ENCODE results near the gene ATG7.
"Not testable (repeated sequence)": the region's sequence is repeated elsewhere in the genome, so short reads cannot be mapped to it uniquely, and the experiment has no call there.

Gene ATG7

GRCh38 chr3:11488356-11488755 is 216.2 kb downstream of the ATG7 start:
- H3K4me1 Mint-ChIP-seq; H3K27ac Mint-ChIP-seq; DNase-seq; ATAC-seq (replicated peaks); H3K4me3 Mint-ChIP-seq; H3K27me3 Mint-ChIP-seq; H3K9me3 Mint-ChIP-seq: not testable (repeated sequence)
- H3K36me3 Mint-ChIP-seq: peaks cover 12 to 16% of the 10 kb centered on the region in 2 donors

GRCh38 chr3:11494131-11494916 is 222.1 kb downstream of the ATG7 start:
- Mint-ChIP-seq H3K4me3 (no peak overlapping the region), H3K36me3 (peaks cover 10 to 42% of the 10 kb centered on the region in 2 donors), H3K27ac (no peak overlapping the region), H3K27me3 (no peaks in the 10 kb centered on the region), H3K9me3 (peaks cover 3 to 4% of the 10 kb centered on the region in 2 donors), H3K4me1 (peaks cover 4 to 8% of the 10 kb centered on the region in 2 donors)
- no peak for ATAC-seq (replicated peaks)
- no peak for DNase-seq

- H3K4me3 Mint-ChIP-seq: no peak overlapping the region
- ATAC-seq (replicated peaks) (no peak), DNase-seq (no peak)
- H3K27me3 Mint-ChIP-seq: no peaks in the 10 kb centered on the region
- H3K36me3 Mint-ChIP-seq: peaks cover 14 to 43% of the 10 kb centered on the region in 2 donors
- no peak overlapping the region for H3K27ac Mint-ChIP-seq
- peaks cover 4 to 8% of the 10 kb centered on the region in 2 donors for H3K4me1 Mint-ChIP-seq
- H3K9me3 Mint-ChIP-seq: peaks cover 2 to 4% of the 10 kb centered on the region in 2 donors
These were observed 223.9 kb downstream of the ATG7 start for GRCh38 chr3:11495948-11496557.

- ATAC-seq (replicated peaks): no peak
- no peaks in the 10 kb centered on the region for H3K27me3 Mint-ChIP-seq
- no peak overlapping the region for H3K4me3 Mint-ChIP-seq
- peaks cover 1 to 4% of the 10 kb centered on the region in 2 donors for H3K9me3 Mint-ChIP-seq
- DNase-seq: no peak
- no peak overlapping the region for H3K27ac Mint-ChIP-seq
- H3K36me3 Mint-ChIP-seq: peaks cover 13 to 34% of the 10 kb centered on the region in 2 donors
- H3K4me1 Mint-ChIP-seq: peaks cover 3% of the 10 kb centered on the region in 2 donors
These were observed 226.0 kb downstream of the ATG7 start for GRCh38 chr3:11498177-11498576.

GRCh38 chr3:11498646-11499045 is 226.4 kb downstream of the ATG7 start:
- ATAC-seq (replicated peaks) (no peak), DNase-seq (no peak)
- Mint-ChIP-seq H3K9me3 (peaks cover 1 to 4% of the 10 kb centered on the region in 2 donors), H3K4me1 (no peaks in the 10 kb centered on the region), H3K36me3 (peaks cover 13 to 29% of the 10 kb centered on the region in 2 donors), H3K27ac (no peak overlapping the region), H3K4me3 (no peak overlapping the region), H3K27me3 (no peaks in the 10 kb centered on the region)

GRCh38 chr3:11499144-11499543 is 226.9 kb downstream of the ATG7 start:
- H3K27ac Mint-ChIP-seq: no peak overlapping the region
- H3K9me3 Mint-ChIP-seq: peaks cover 0 to 1% of the 10 kb centered on the region in 2 donors
- peaks cover 8 to 25% of the 10 kb centered on the region in 2 donors for H3K36me3 Mint-ChIP-seq
- ATAC-seq (replicated peaks) (no peak), DNase-seq (no peak)
- no peaks in the 10 kb centered on the region for H3K27me3 Mint-ChIP-seq
- H3K4me1 Mint-ChIP-seq: no peaks in the 10 kb centered on the region
- no peak overlapping the region for H3K4me3 Mint-ChIP-seq

- H3K4me1 Mint-ChIP-seq; H3K27ac Mint-ChIP-seq; ATAC-seq (replicated peaks); H3K27me3 Mint-ChIP-seq; H3K9me3 Mint-ChIP-seq; H3K4me3 Mint-ChIP-seq; DNase-seq: not testable (repeated sequence)
- H3K36me3 Mint-ChIP-seq: peaks cover 8 to 15% of the 10 kb centered on the region in 2 donors
These were observed 230.2 kb downstream of the ATG7 start for GRCh38 chr3:11502413-11502812.

GRCh38 chr3:11507719-11508118 is 235.5 kb downstream of the ATG7 start:
- H3K36me3 Mint-ChIP-seq: peaks cover 21 to 29% of the 10 kb centered on the region in 2 donors
- no peaks in the 10 kb centered on the region for H3K27me3 Mint-ChIP-seq
- no peaks in the 10 kb centered on the region for H3K4me1 Mint-ChIP-seq
- no peak for DNase-seq
- ATAC-seq (replicated peaks): no peak
- no peak overlapping the region for H3K4me3 Mint-ChIP-seq
- H3K27ac Mint-ChIP-seq: no peak overlapping the region
- peaks cover 0 to 4% of the 10 kb centered on the region in 2 donors for H3K9me3 Mint-ChIP-seq

GRCh38 chr3:11508346-11509172 is 236.4 kb downstream of the ATG7 start:
- ATAC-seq (replicated peaks) (no peak), DNase-seq (no peak)
- H3K27ac Mint-ChIP-seq: no peak overlapping the region
- peaks cover 22 to 29% of the 10 kb centered on the region in 2 donors for H3K36me3 Mint-ChIP-seq
- H3K4me1 Mint-ChIP-seq: no peaks in the 10 kb centered on the region
- H3K27me3 Mint-ChIP-seq: no peaks in the 10 kb centered on the region
- peaks cover 0 to 4% of the 10 kb centered on the region in 2 donors for H3K9me3 Mint-ChIP-seq
- no peak overlapping the region for H3K4me3 Mint-ChIP-seq

GRCh38 chr3:11509173-11510000 is 237.2 kb downstream of the ATG7 start:
- no peaks in the 10 kb centered on the region for H3K27me3 Mint-ChIP-seq
- H3K4me3 Mint-ChIP-seq: no peak overlapping the region
- no peak overlapping the region for H3K27ac Mint-ChIP-seq
- peaks cover 22 to 35% of the 10 kb centered on the region in 2 donors for H3K36me3 Mint-ChIP-seq
- DNase-seq: no peak
- ATAC-seq (replicated peaks): no peak
- H3K9me3 Mint-ChIP-seq: peaks cover 0 to 4% of the 10 kb centered on the region in 2 donors
- H3K4me1 Mint-ChIP-seq: no peaks in the 10 kb centered on the region

- peaks cover 0 to 1% of the 10 kb centered on the region in 2 donors for H3K4me1 Mint-ChIP-seq
- no peaks in the 10 kb centered on the region for H3K27me3 Mint-ChIP-seq
- peaks cover 22 to 37% of the 10 kb centered on the region in 2 donors for H3K36me3 Mint-ChIP-seq
- H3K9me3 Mint-ChIP-seq: peaks cover 0 to 4% of the 10 kb centered on the region in 2 donors
- no peak overlapping the region for H3K27ac Mint-ChIP-seq
- no peak overlapping the region for H3K4me3 Mint-ChIP-seq
- DNase-seq (no peak), ATAC-seq (replicated peaks) (no peak)
These were observed 237.8 kb downstream of the ATG7 start for GRCh38 chr3:11510001-11510340.

- Mint-ChIP-seq H3K36me3 (peaks cover 22 to 39% of the 10 kb centered on the region in 2 donors), H3K9me3 (peaks cover 0 to 4% of the 10 kb centered on the region in 2 donors), H3K27ac (no peak overlapping the region), H3K27me3 (no peaks in the 10 kb centered on the region), H3K4me3 (no peak overlapping the region), H3K4me1 (peaks cover 0 to 2% of the 10 kb centered on the region in 2 donors)
- ATAC-seq (replicated peaks) (no peak), DNase-seq (no peak)
These were observed 238.2 kb downstream of the ATG7 start for GRCh38 chr3:11510356-11510755.

- H3K27me3 Mint-ChIP-seq; H3K4me3 Mint-ChIP-seq; DNase-seq; ATAC-seq (replicated peaks); H3K27ac Mint-ChIP-seq; H3K4me1 Mint-ChIP-seq; H3K9me3 Mint-ChIP-seq: not testable (repeated sequence)
- H3K36me3 Mint-ChIP-seq: peaks cover 22 to 39% of the 10 kb centered on the region in 2 donors
These were observed 239.4 kb downstream of the ATG7 start for GRCh38 chr3:11511606-11512005.
